HG03432 (cell line): ENCODE results near the gene EID2B.

Source experiments
- ATAC-seq: cut with Tn5 transposase; IDR thresholded peaks from one replicate; pipeline ENCODE4 v1.9.1; 2021; ENCODE audit warnings: mild to moderate bottlenecking, moderate library complexity; ENCODE audit not compliant: unreplicated experiment

The EID2B gene

GRCh38 chr19:39499932-39500331, 32.7 kb downstream of the EID2B start:
- ATAC-seq, result no peak

GRCh38 chr19:39498798-39499642, 33.6 kb downstream of the EID2B start, which contains the start of gene DLL3:
Gene DLL3, plus strand, starts transcription at chr19:39498947. Its CDS starts 28 bp downstream, at chr19:39498975.
- no peak for ATAC-seq

DNA sequence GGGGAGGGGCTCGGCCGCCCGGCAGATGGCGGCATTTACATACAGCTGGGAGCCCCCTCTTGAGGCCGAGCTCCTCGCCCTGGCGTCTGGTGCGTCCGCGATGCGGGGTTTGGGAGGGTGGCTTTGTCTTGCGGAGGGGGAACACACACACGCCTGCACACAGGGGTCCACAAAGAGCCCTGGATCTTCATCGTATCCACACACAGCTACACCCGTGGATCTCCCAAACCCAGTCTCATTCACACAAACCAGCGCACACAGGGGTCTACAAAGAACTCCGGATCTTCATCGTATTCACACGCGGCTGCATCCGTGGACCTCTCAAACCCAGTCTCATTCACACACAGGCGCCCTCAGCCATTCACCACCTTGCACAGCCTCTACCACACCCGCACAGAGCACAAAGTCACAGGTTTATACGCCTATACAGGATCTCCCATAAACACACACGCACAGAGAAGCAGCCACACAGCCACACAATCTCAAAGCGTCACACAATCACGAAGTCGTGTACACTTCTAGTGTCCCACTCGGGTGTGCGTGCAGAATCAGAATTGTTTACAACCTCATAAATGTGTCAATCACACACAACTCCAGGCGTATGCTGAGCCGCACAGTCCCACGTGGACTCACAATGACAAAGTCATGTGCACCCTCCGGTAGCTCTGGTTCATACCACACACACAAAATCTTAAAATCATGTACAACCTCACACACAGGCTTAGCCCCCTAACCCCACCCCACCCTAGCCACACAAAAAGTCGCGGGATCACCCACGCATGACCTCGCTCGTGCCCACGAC, 34.5 kb downstream of the EID2B start:
- ATAC-seq, result no peak

- no peak for ATAC-seq
Measured at GRCh38 chr19:39497701-39497995, 35.0 kb downstream of the EID2B start.

DNA sequence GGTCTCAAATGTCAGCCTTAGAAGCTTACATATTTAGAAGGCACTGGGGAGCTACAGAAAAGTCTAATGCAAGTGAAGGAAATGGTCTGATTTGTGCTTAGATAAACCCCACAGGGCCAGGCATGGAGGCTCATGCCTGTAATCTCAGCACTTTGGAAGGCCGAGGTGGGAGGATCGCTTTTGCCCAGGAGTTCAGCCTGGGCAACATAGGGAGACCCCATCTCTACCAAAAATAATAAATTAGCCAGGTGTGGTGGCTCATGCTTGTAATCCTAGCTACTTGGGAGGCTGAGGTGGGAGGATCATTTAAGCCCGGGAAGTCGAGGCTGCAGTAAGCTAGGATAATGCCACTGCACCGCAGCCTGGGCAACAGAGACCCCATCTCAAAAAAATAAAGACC, 36.6 kb downstream of the EID2B start:
- no peak for ATAC-seq

GRCh38 chr19:39494661-39495060, 38.0 kb downstream of the EID2B start:
- no peak for ATAC-seq

DNA sequence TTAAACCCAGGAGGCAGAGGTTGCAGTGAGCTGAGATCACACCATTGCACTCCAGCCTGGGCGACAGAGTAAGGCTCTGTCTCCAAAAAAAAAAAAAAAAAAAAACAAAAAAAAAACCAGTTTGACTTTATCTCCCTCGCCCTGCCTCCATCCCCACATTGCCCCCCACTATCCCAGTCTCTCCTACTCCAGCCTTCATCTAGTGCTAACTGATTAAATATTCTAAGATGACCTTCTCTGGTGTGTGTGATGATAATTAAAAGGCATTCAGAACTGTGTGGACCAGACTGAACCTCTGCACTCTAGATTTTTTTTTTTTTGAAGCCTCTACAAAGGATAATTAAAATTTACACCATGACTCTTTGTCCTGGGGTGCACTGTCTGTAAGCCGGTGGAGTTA, 39.9 kb downstream of the EID2B start:
- ATAC-seq, result no peak

GRCh38 chr19:39492225-39492624, 40.4 kb downstream of the EID2B start:
- ATAC-seq, result no peak

GRCh38 chr19:39489756-39490155, 42.9 kb downstream of the EID2B start:
- no peak for ATAC-seq

GRCh38 chr19:39483141-39483540, 49.5 kb downstream of the EID2B start:
- no peak for ATAC-seq

DNA sequence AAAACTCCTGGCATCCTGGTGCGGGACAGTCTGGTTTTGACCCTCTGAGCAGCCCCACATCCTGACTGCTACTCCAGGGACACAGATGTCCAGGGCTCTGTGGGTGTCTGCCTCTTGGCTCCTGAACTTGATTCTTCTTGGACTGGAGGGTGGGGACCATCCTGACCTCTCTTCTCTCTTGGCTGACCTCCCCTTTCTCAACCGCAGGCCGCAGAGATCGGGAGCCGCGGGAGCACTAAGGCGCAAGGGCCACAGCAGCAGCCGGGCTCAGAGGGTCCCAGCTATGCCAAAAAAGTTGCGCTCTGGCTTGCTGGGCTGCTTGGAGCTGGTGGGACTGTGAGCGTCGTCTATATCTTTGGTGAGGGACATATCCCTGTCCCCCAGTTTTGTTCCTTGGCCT, 51.0 kb downstream of the EID2B start:
- no peak for ATAC-seq

DNA sequence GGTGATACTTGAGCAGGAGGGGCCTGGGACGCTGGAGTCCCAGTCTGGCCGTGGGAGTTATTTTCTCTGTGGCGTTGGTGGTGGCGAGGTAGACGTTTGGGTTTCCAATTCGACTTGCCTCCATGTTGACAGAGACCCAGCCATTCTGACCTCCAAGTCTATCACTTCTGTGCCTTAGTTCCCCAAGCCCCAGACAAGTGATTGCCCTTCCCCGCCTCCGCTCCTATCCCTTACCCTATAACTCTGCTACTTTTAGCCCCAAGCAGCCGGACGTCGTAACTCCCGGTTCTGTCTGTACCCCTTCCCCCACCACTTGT, 51.5 kb downstream of the EID2B start:
- no peak for ATAC-seq
